Body of pancreas (tissue), 4 donors: ENCODE measurements around the gene ADAMTS7.

Experiments used
- CTCF ChIP-seq, 7 experiments: fragments of 450-650 bp in 4 of 7; fragments of 200-600 bp in 3 of 7; sonication (generic) in 3 of 7; IDR thresholded peaks; one replicate each; pipeline ENCODE4 v1.5.1; 2016 to 2019; ENCODE audit warnings: antibody characterized with exemption in 7 of 7
- POLR2A ChIP-seq, 3 donors: fragments of 450-650 bp; IDR thresholded peaks; one replicate each; pipeline ENCODE4 v1.6.1; 2016; ENCODE audit warnings: antibody characterized with exemption in 3 of 3, mild to moderate bottlenecking in 2 of 3

GRCh38 chr15:78830514-78831228, 19.4 kb upstream of the ADAMTS7 start:
- TF ChIP-seq CTCF (IDR thresholded peaks at IDR 0.05) (no peak), POLR2A (IDR thresholded peaks at IDR 0.05) (no peak)
